Measurements from ENCODE around the gene ANP32E. TPM values are rescaled to one million over a fixed set of nuclear protein-coding genes. Genes with fewer than 3 reads are reported as not detected.
"Not testable (repeated sequence)": the region's sequence is repeated elsewhere in the genome, so short reads cannot be mapped to it uniquely, and the experiment has no call there.

ANP32E gene
- total RNA-seq, 1 experiment from 2014 or later = 26.8 TPM

GRCh38 chr1:150186789-150187559, 48.9 kb downstream of the ANP32E start:
- DNase-seq (ENCODE audit: low read depth, low spot score) = peak; percentile 77
- in situ Hi-C loops (cut with HindIII; ENCODE audit: low pct_unique_long_range_greater_than_20kb, low sequenced_read_pairs) = no loop called here

GRCh38 chr1:150186438-150186788, 49.5 kb downstream of the ANP32E start:
- DNase-seq (ENCODE audit: low read depth, low spot score); in situ Hi-C loops (cut with HindIII; ENCODE audit: low pct_unique_long_range_greater_than_20kb, low sequenced_read_pairs): not testable (repeated sequence)

DNA sequence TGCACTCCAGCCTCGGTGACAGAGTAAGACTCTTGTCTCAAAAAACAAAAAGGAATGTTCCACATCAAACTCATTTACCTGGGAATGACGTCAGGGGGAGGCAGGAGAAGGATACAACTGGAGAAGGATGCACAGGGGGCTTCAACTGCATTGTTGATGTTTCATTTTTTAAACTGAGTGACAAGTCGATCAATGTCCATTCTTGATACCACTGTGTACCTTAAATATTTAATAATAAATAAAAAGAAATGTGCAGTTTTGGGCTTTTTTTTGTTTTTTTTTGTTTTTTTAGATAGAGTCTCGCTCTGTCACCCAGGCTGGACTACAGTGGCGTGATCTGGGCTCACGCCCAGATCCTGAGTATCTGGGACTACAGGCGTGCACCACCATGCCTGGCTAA, 50.4 kb downstream of the ANP32E start:
- in situ Hi-C loops (cut with HindIII; ENCODE audit: low pct_unique_long_range_greater_than_20kb, low sequenced_read_pairs) = no loop called here

DNA sequence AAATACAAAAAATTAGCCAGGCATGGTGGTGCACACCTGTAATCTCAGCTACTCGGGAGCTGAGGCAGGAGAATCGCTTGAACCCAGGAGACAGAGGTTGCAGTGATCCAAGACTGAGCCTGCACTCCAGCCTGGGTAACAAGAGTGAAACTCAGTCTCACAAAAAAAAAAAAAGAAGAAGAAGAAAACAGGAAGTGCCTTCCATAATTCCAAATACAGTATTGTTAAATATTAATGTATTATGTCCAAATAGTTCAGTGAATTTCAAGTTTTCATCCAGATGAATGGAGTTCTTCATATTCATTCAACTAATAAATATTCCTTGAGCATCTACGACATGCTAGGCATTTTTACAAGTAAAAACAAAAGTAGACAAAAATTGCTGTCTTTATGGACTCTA, 52.9 kb downstream of the ANP32E start:
- no peak for DNase-seq (ENCODE audit: low read depth, low spot score)
- in situ Hi-C loops (cut with HindIII; ENCODE audit: low pct_unique_long_range_greater_than_20kb, low sequenced_read_pairs) = no loop called here

More for the DNA sequence above, 50.4 kb downstream of the ANP32E start:
- no peak for DNase-seq (ENCODE audit: low read depth, low spot score)

DNA sequence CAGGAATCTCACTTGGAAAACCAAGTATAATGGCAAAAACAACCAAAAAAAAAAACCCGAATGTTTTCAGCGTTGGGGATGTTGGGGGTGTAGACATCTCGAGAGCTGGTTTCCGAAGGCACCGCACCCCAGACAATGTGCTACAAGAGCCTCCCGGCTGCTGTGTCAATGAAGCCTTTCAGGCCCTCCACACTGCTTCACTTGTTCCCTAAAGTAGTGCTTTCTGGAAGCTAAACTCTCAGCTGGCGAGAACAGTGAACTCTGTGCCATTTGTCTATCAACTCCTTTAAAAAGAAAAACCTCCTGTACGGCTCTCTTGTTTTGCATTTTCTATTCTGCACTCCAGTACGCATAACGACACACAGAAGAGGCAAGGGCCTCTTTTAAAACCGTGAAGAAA, 53.7 kb downstream of the ANP32E start:
- DNase-seq (ENCODE audit: low read depth, low spot score) = peak; percentile 95
- in situ Hi-C loops (cut with HindIII; ENCODE audit: low pct_unique_long_range_greater_than_20kb, low sequenced_read_pairs) = no loop called here

DNA sequence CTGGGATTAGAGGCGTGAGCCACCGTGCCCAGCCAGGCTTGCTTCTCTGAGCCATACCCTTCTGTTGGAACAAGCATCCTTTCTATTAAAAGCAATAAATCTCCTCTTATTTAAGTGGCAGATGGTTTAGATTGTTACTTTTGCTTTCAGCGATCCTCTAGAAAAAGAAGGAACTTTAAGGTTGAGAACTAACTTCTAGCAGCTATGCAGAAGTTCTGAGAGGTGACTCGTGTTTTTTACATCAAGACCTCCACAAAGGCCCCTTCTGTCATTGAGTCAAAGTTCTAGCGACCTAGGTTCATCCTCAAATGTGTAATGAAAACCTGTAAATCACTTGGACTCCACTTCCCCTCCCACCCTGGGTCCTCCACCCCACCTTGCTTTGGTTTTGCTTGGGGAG, 55.4 kb downstream of the ANP32E start:
- in situ Hi-C loops (cut with HindIII; ENCODE audit: low pct_unique_long_range_greater_than_20kb, low sequenced_read_pairs) = no loop called here
- no peak for DNase-seq (ENCODE audit: low read depth, low spot score)

- DNase-seq (ENCODE audit: low read depth, low spot score) = no peak
- in situ Hi-C loops (cut with HindIII; ENCODE audit: low pct_unique_long_range_greater_than_20kb, low sequenced_read_pairs) = no loop called here
These were observed 56.0 kb downstream of the ANP32E start for GRCh38 chr1:150179867-150180266.

- no peak for DNase-seq (ENCODE audit: low read depth, low spot score)
- in situ Hi-C loops (cut with HindIII; ENCODE audit: low pct_unique_long_range_greater_than_20kb, low sequenced_read_pairs) = no loop called here
These were observed 57.4 kb downstream of the ANP32E start for GRCh38 chr1:150178548-150178947.

- DNase-seq (ENCODE audit: low read depth, low spot score) = no peak
- in situ Hi-C loops (cut with HindIII; ENCODE audit: low pct_unique_long_range_greater_than_20kb, low sequenced_read_pairs) = no loop called here
These were observed 59.3 kb downstream of the ANP32E start for GRCh38 chr1:150176593-150176992.

- no peak for DNase-seq (ENCODE audit: low read depth, low spot score)
- in situ Hi-C loops (cut with HindIII; ENCODE audit: low pct_unique_long_range_greater_than_20kb, low sequenced_read_pairs) = no loop called here
These were observed 62.7 kb downstream of the ANP32E start for GRCh38 chr1:150173141-150173585.

GRCh38 chr1:150171801-150172200, 64.1 kb downstream of the ANP32E start:
- no peak for DNase-seq (ENCODE audit: low read depth, low spot score)
- in situ Hi-C loops (cut with HindIII; ENCODE audit: low pct_unique_long_range_greater_than_20kb, low sequenced_read_pairs) = no loop called here

- in situ Hi-C loops (cut with HindIII; ENCODE audit: low pct_unique_long_range_greater_than_20kb, low sequenced_read_pairs) = no loop called here
- DNase-seq (ENCODE audit: low read depth, low spot score) = peak; percentile 77
These were observed 66.8 kb downstream of the ANP32E start for GRCh38 chr1:150168960-150169601.

Small RNA genes lying within 50 kb of the gene (small RNA-seq; reads per million reads assigned to genes)
- gene RN7SL480P (0 to 0.10 reads per million in 2 experiments), gene RNU2-17P (0.41 to 18.5 reads per million in 2 experiments)

Other genes with a start within 250 kb of the ANP32E start
- 34.9 and 37.3 TPM in 2 replicates for gene OTUD7B, start 225.4 kb downstream of the ANP32E start, total RNA-seq (2014; rRNA removed; shearing (Covaris generic))
- 56.1 and 59.3 TPM in 2 replicates for gene VPS45, start 168.3 kb downstream of the ANP32E start, total RNA-seq (2014; rRNA removed; shearing (Covaris generic))
- gene PLEKHO1, start 86.2 kb downstream of the ANP32E start, total RNA-seq (2014; rRNA removed; shearing (Covaris generic)) = 22.9 and 23.2 TPM in 2 replicates
- 53.6 and 54.4 TPM in 2 replicates for gene CA14, start 21.7 kb upstream of the ANP32E start, total RNA-seq (2014; rRNA removed; shearing (Covaris generic))
- gene APH1A, start 32.9 kb upstream of the ANP32E start, total RNA-seq (2014; rRNA removed; shearing (Covaris generic)) = 208 and 231 TPM in 2 replicates
- 1.5 and 3.1 TPM in 2 replicates for gene C1orf54, start 36.7 kb upstream of the ANP32E start, total RNA-seq (2014; rRNA removed; shearing (Covaris generic))
- gene CIART, start 46.4 kb upstream of the ANP32E start, total RNA-seq (2014; rRNA removed; shearing (Covaris generic)) = 0.21 TPM in 1 of 2 replicates, not detected in the other
- gene MRPS21, start 57.7 kb upstream of the ANP32E start, total RNA-seq (2014; rRNA removed; shearing (Covaris generic)) = 77.2 and 88.4 TPM in 2 replicates
- gene PRPF3, start 85.4 kb upstream of the ANP32E start, total RNA-seq (2014; rRNA removed; shearing (Covaris generic)) = 50.4 and 52.7 TPM in 2 replicates
- 7.1 and 12.6 TPM in 2 replicates for gene RPRD2, start 128.0 kb upstream of the ANP32E start, total RNA-seq (2014; rRNA removed; shearing (Covaris generic))

Measured in SK-MEL-5 (cell line).